ENCODE results near the gene MOGAT2.

The MOGAT2 gene

GRCh38 chr11:75705541-75705940 is 12.1 kb upstream of the MOGAT2 start:
- no peak for TF ChIP-seq CTCF (IDR thresholded peaks at IDR 0.05; ENCODE audit: insufficient read depth, low read depth, low read length, missing control alignments)
- DNase-seq (ENCODE audit: low read depth) = no peak
- H3K4me3 ChIP-seq (ENCODE audit: low read depth, low read length) = no peak overlapping the region

- peak; percentile 79 for DNase-seq (ENCODE audit: low read depth)
- peak; percentile 94 for TF ChIP-seq CTCF (IDR thresholded peaks at IDR 0.05; ENCODE audit: insufficient read depth, low read depth, low read length, missing control alignments)
- no peak overlapping the region for H3K4me3 ChIP-seq (ENCODE audit: low read depth, low read length)
Observed at GRCh38 chr11:75706260-75706729, 11.3 kb upstream of the MOGAT2 start.

GRCh38 chr11:75714211-75714610 is 3.4 kb upstream of the MOGAT2 start:
- DNase-seq (ENCODE audit: low read depth) = no peak
- TF ChIP-seq CTCF (IDR thresholded peaks at IDR 0.05; ENCODE audit: insufficient read depth, low read depth, low read length, missing control alignments) = no peak
- no peak overlapping the region for H3K4me3 ChIP-seq (ENCODE audit: low read depth, low read length)

GRCh38 chr11:75715688-75716087 is 1.9 kb upstream of the MOGAT2 start:
- H3K4me3 ChIP-seq (ENCODE audit: low read depth, low read length) = no peak overlapping the region

GRCh38 chr11:75716659-75717058 is 979 bp upstream of the MOGAT2 start:
- DNase-seq (ENCODE audit: low read depth) = no peak
- no peak overlapping the region for H3K4me3 ChIP-seq (ENCODE audit: low read depth, low read length)
- no peak for TF ChIP-seq CTCF (IDR thresholded peaks at IDR 0.05; ENCODE audit: insufficient read depth, low read depth, low read length, missing control alignments)

More at GRCh38 chr11:75715688-75716087, 1.9 kb upstream of the MOGAT2 start:
- TF ChIP-seq CTCF (IDR thresholded peaks at IDR 0.05; ENCODE audit: insufficient read depth, low read depth, low read length, missing control alignments) = no peak
- no peak for DNase-seq (ENCODE audit: low read depth)

- DNase-seq (ENCODE audit: low read depth) = peak; percentile 52
- no peak for TF ChIP-seq CTCF (IDR thresholded peaks at IDR 0.05; ENCODE audit: insufficient read depth, low read depth, low read length, missing control alignments)
- H3K4me3 ChIP-seq (ENCODE audit: low read depth, low read length) = no peak overlapping the region
Observed at GRCh38 chr11:75718419-75719339, 1.0 kb downstream of the MOGAT2 start.
